GM18498 (cell line): ENCODE data around the gene NARF.

Source experiments
- ATAC-seq: cut with Tn5 transposase; IDR thresholded peaks from one replicate; pipeline ENCODE4 v1.9.1; 2021; ENCODE audit warnings: mild to moderate bottlenecking, moderate library complexity; ENCODE audit not compliant: unreplicated experiment

Gene NARF

DNA sequence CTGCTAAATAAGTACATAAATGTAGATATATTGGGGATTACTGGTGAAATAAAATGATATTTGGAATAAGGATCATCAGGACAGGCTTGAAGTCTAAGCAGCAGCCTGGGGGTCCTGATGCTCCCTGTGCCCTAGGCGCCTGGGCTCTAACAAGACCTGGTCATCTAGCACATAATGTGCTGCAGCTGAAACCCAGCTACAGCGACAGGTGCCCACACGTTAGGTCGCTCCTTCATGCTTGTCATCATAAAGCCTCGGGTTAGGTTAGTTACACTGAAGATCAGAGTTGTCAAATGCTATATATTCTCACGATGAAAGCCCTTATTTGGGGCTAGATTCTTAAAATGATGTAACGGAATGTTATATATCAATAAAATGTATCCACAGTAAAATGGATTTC is 11.5 kb downstream of the NARF start:
- no peak for ATAC-seq

DNA sequence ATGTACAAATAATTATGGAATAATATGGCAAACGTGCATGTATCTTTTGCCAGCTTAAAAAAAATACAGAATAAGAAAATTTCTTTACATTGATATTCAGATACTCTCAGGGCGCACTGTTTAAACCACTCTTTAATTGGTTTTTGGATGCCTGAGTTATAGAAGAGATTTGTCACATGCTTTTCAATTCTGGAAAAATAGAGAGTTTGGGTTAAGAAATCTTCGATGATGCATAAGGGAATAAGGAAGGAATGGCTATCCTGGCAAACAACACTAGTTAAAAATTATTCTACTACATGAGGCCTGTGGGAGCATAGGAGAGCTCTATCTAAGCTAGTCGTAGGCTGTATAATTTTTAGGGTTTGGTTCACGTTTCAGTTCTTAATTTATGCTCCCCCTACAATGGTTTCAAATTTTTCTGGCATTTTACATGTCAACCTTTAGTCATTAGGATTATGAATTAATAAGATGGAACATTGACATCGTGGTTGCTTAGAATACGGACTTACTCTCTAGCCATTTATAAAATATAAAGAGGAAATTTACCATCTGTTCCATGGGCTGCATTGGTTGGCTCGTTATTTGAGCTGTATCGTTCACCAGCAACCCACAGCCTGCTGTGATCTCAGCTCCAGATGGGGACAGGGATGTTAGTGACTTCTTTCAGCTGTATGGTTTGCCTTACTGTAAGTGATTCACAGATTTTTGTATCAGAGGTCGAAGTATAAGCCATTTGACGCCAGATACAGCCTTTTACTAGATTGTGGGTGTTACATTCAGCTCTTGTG is 15.9 kb downstream of the NARF start:
- no peak for ATAC-seq

DNA sequence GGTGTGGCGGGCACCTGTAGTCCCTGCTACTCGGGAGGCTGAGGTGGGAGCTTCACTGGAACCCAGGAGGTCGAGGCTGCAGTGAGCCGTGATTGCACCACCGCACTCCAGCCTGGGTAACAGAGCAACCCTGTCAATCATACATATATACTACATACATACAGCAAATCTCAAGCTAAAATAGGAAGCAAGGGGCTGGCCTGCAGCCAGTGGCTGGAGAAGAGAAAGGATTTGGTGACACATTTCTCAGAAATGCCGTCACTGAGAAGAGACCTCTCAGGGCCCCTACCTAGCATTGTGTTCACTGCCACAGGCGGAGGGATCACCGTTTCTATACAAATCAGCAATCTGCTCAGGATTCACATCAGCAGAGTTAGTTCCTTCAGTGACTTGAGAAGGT is 16.9 kb downstream of the NARF start:
- ATAC-seq, result no peak

GRCh38 chr17:82477934-82478333 is 19.4 kb downstream of the NARF start:
- no peak for ATAC-seq

DNA sequence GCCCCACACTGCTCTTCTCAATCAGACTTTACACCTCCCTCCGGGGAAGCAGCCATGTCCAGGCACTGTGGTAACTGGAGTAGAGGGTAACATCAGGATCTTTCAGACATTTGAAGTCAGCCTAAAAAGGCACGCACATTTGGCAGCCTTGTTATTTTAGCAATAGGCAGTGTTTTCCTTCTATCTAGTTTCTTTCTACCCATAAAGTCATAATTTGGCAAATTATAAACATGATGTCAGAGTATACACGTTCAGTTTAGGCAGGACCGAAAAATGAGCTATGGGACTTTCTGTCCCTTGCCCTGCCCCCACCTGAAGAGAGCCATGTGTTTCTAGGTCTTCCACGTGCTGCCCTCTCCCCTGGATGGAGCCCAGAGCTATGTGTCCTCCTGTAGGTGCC is 21.1 kb downstream of the NARF start:
- no peak for ATAC-seq

DNA sequence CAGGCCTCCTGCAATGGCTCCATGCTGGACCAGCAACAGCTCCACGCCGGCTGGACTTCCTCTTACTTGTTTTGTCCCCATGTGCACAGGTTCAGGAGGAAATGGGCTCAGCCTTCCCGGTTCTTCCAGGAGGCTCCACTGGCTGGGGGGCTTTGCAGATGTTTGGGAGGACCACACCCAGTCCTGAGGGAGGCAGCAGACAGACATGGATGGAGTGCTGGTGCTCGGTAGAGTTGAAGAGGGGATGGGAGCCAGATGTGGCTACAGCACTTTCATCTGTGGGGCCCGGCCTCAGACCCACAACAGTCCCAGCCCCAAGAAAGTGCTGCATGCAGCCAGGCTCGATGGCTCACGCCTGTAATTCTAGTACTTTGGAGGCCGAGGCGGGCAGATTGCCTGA is 21.8 kb downstream of the NARF start:
- ATAC-seq, result no peak

DNA sequence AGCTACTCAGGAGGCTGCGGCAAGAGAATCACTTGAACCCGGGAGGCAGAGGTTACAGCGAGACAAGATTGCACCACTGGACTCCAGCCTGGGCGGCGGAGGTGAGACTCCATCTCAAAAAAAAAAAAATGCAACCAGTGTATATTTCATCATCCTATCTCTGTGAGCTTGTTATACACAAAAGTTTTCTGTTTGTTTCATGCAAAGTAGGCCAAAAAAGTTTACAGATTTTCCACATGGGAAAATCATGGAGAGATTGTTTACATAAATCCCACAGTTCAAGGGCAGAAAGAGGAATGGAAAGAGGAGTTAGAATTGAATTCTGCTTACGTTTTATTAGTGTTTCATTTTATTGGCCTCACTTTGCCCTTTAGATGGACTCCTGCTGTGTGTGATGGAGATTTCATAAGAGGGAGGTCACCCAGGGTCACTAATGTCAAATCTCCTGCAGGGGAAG is 24.7 kb downstream of the NARF start:
- ATAC-seq, result no peak

DNA sequence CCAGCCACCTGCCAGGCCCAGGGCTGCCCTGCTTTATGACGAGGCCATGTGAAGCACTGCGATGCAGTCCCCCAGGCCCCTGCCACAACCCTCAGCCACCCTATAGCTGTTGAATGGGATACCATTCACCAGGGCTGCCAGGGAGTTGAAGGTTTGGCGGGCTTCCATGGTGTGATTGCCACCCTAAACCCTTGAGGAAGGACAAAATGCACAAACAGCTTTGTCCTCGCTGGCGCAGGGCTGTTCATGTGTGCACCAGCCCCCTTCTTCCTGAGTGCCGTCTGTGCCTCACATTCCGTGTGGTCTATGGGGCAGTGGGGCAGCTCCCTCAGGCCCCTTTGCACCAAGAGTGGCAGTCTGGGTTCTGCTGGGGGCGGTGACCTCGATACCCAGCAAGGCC is 25.3 kb downstream of the NARF start:
- ATAC-seq, result no peak

- ATAC-seq, result no peak
These were observed 27.9 kb downstream of the NARF start for GRCh38 chr17:82486231-82487094.

- ATAC-seq, result no peak
These were observed 29.4 kb downstream of the NARF start for GRCh38 chr17:82487910-82488309.

GRCh38 chr17:82489117-82489516 is 30.6 kb downstream of the NARF start:
- no peak for ATAC-seq

DNA sequence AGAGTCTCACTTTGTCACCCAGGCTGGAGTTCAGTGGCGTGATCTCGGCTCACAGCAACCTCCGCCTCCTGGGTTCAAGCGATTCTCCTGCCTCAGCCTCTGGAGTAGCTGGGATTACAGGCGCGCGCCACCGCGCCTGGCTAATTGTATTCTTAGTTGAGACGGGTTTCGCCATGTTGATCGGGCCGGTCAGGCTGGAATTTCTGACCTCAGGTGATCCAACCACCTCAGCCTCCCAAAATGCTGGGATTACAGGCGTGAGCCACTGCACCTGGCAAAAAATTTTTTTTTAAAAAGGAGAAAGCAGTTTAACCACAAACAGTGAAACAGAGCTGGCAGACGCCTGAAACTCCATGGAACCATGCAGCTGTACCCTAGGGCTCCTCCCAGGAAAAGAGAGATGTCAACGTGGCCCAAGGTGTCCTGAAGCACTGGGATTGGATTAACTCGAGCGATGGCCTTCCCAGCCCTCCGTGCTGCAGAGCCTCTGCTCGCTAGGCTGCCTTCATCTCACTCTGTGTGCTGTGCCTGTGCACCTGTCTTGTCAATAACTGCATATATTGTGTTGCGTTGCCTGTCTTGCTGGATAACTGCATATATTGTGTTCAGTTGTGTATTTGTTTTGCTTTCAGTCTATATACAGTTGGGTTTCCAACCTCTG is 31.4 kb downstream of the NARF start:
- ATAC-seq, result no peak

DNA sequence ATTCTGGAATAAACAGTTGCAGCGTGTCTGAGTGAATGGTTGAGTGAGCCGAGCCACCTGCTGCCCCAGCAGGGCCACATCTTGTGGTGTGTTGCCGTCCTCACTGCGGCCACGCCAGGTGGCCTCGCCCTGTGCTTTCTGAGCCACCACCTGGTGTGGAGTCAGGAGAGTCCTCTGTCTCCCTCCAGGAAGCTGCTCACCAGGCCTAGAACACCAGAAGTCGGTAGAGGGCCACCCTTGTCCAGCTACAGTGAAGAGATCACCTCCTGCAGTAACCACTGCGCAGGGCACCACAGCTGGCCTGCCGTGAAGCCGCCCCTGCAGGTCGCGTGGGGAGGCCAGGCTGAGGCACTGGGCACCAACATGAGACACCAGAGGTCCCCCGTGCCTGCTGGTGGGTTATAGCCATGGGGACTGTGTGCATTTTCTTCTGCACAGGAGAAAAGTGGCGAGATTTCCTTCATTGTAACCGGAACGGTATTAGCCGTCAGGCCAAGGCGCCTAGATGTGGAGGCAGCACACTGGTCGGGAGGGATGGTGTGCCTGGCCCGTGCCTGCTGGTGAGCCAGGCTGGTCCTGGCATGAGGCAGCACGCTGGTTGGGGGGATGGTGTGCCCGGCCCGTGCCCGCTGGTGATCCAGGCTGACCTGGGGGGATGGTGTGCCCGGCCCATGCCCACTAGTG is 32.1 kb downstream of the NARF start:
- no peak for ATAC-seq

GRCh38 chr17:82491196-82491530 is 32.6 kb downstream of the NARF start:
- no peak for ATAC-seq

GRCh38 chr17:82491533-82491932 is 33.0 kb downstream of the NARF start:
- ATAC-seq, result no peak

GRCh38 chr17:82492643-82493225 is 34.2 kb downstream of the NARF start:
- ATAC-seq, result no peak

GRCh38 chr17:82493226-82493781 is 34.8 kb downstream of the NARF start:
- no peak for ATAC-seq

GRCh38 chr17:82494236-82495055 is 35.9 kb downstream of the NARF start:
- peak; percentile 61 for ATAC-seq

- ATAC-seq, result no peak
These were observed 37.4 kb downstream of the NARF start for GRCh38 chr17:82495844-82496528.
